ENCODE measurements around the gene FBXO34. TPM values are rescaled to one million over a fixed set of nuclear protein-coding genes. Genes with fewer than 3 reads are reported as not detected.

Gene FBXO34
- total RNA-seq, 4 donors from 2014 or later: 18.8 to 32.5 (median 21.8) TPM

DNA sequence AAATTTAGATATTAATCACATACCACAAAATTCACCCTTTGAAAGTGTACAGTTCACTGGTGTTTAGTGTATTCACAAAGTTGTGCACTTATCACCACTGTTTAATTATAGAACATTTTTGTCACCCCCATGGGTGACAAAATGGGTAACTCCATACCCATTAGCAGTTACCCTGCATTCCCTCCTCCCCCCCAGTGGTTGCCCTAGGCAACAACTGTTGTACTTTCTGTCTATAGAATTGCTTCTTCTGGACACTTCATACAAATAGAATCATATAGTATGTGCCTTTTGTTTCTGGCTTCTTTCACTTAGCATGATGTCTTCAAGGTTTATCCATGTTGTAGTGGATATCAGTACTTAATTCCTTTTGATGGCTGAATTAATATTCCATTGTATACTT, 52.7 kb downstream of the FBXO34 start:
- H3K27me3 ChIP-seq: no peaks in the 10 kb centered on the region
- H3K4me3 ChIP-seq: no peak overlapping the region
- TF ChIP-seq, protein P1, sequence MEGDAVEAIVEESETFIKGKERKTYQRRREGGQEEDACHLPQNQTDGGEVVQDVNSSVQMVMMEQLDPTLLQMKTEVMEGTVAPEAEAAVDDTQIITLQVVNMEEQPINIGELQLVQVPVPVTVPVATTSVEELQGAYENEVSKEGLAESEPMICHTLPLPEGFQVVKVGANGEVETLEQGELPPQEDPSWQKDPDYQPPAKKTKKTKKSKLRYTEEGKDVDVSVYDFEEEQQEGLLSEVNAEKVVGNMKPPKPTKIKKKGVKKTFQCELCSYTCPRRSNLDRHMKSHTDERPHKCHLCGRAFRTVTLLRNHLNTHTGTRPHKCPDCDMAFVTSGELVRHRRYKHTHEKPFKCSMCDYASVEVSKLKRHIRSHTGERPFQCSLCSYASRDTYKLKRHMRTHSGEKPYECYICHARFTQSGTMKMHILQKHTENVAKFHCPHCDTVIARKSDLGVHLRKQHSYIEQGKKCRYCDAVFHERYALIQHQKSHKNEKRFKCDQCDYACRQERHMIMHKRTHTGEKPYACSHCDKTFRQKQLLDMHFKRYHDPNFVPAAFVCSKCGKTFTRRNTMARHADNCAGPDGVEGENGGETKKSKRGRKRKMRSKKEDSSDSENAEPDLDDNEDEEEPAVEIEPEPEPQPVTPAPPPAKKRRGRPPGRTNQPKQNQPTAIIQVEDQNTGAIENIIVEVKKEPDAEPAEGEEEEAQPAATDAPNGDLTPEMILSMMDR (IDR thresholded peaks at IDR 0.05): no peak
- TF ChIP-seq POLR2AphosphoS5 (IDR thresholded peaks at IDR 0.05) (no peak), EP300 (IDR thresholded peaks at IDR 0.05) (no peak), POLR2A (IDR thresholded peaks at IDR 0.05) (no peak)
- H3K4me1 ChIP-seq: peaks cover 0 to 20% (median 0%) of the 10 kb centered on the region in 3 donors
- no peak overlapping the region for H3K27ac ChIP-seq
- no peaks in the 10 kb centered on the region for H3K9me3 ChIP-seq
- H3K36me3 ChIP-seq: no peaks in the 10 kb centered on the region
- no peak for ATAC-seq

DNA sequence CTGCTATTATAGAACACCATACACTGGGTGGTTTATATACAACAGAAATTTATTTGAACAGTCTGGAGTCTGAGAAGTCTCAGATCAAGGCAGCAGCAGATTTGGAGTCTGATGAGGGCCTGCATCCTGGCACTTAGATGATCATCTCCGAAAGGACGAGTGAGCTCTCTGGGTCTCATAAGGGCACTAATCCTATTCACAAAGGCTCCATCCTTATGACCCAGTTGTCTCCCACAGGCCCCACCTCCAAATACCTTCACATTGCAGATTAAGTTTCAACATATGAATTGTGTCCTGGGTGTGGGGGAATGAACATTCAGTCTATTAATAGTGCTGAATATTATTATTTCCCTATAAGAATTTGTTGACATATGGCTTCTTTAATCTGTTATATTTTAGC, 53.6 kb downstream of the FBXO34 start:
- 47 to 100% methylated on average over 2 of the region's 2 CpGs for WGBS, 2 donors (ENCODE audit: low coverage in 1 of 2)
- no peak for ATAC-seq
- Histone ChIP-seq H3K4me1 (peaks cover 0 to 30% (median 3%) of the 10 kb centered on the region in 3 donors), H3K9me3 (no peaks in the 10 kb centered on the region), H3K36me3 (no peaks in the 10 kb centered on the region), H3K27me3 (no peaks in the 10 kb centered on the region), H3K4me3 (no peak overlapping the region), H3K27ac (no peak overlapping the region)
- no peak for TF ChIP-seq POLR2AphosphoS5 (IDR thresholded peaks at IDR 0.05)
- no peak for TF ChIP-seq POLR2A (IDR thresholded peaks at IDR 0.05)
- TF ChIP-seq, protein P1 (IDR thresholded peaks at IDR 0.05): no peak
- no peak for TF ChIP-seq EP300 (IDR thresholded peaks at IDR 0.05)

DNA sequence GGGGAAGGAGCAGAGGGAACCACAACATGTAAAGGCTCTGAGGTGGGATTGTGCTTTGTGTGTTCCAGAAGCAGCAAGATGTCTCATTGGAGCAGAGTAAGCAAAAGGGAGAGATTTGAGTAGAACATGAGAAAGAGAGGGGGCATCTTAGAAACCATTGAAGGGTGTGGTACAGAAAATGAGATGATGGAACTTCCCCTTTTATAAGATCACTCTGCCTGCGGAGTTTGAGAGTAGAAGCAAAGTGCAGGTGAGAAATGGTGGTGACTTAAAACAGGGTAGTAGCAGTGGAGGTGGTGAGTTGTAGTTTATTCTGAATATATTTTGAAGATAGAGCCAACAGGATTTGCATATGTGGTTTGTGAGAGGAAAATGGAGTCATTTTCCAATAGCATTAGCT, 56.0 kb downstream of the FBXO34 start:
- no peak overlapping the region for H3K4me3 ChIP-seq
- no peak overlapping the region for H3K27ac ChIP-seq
- peaks cover 0 to 44% (median 4%) of the 10 kb centered on the region in 3 donors for H3K4me1 ChIP-seq
- no peaks in the 10 kb centered on the region for H3K36me3 ChIP-seq
- H3K27me3 ChIP-seq: no peaks in the 10 kb centered on the region
- no peaks in the 10 kb centered on the region for H3K9me3 ChIP-seq
- no peak for ATAC-seq
- WGBS, 2 donors (ENCODE audit: low coverage in 1 of 2): 75 to 100% methylated on average over 1 of the region's 1 CpG
- TF ChIP-seq POLR2AphosphoS5 (IDR thresholded peaks at IDR 0.05): no peak
- TF ChIP-seq, protein P1 (IDR thresholded peaks at IDR 0.05): no peak

DNA sequence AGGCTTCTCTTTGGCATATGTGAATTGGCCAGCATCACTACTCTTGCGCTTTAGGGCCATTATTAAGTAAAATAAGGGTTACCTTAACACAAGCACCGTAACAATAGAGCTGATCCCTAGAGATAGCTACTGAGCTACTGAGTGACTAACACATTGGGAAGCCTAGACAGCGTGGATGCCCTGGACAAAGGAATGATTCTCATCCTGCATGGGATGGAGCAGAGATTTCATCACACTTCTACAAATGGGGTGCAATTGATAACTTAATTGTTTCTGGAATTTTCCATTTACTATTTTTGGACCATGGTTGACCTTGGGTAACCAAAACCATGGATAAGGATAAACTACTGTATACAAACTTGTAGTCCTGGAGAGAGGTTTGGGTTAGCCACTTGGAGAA, 57.1 kb downstream of the FBXO34 start:
- 47 to 78% methylated on average over 3 of the region's 3 CpGs for WGBS, 2 donors (ENCODE audit: low coverage in 1 of 2)

DNA sequence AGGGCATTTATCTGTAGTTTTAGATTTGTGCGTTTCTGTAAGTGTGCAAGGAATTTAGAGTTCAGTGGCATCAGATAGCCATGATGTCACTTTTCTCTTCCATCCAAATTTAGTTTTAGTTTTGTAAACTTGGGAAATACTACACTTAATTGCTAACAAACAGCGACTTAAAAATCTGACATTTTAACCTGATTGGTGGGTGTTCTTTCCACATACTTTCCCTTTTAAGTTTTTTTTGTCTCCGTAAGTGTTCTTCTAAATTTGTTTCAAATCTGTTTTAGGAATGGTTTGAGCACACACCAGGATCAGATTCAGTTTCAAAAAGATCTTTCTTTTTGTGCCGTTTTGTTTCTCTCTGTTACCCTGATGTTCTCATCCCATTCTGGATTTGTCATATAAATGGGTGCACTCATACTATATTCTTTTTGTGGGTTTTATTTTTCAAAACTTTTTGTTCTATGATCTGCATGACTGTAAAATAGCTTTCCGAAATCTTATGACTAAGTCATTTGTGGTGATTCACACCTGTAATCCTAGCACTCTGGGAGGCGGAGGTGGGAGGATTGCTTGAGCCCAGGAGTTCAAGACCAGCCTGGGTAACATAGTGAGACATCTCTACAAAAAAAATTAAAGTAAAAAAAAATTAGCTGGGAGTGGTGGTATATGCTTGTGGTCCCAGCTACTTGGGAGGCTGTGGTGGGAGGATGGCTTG, 58.9 kb downstream of the FBXO34 start:
- Histone ChIP-seq H3K9me3 (no peaks in the 10 kb centered on the region), H3K4me1 (peaks cover 0 to 72% (median 10%) of the 10 kb centered on the region in 3 donors), H3K27me3 (no peaks in the 10 kb centered on the region), H3K36me3 (no peaks in the 10 kb centered on the region), H3K27ac (peak overlapping the region in 1 of 4 donors; percentile 37), H3K4me3 (no peak overlapping the region)
- WGBS, 2 donors (ENCODE audit: low coverage in 1 of 2): 45 to 79% methylated on average over 5 to 6 of the region's 6 CpGs
- no peak for ATAC-seq
- TF ChIP-seq, protein P1 (IDR thresholded peaks at IDR 0.05): no peak
- TF ChIP-seq POLR2AphosphoS5 (IDR thresholded peaks at IDR 0.05): no peak
- no peak for TF ChIP-seq EP300 (IDR thresholded peaks at IDR 0.05)
- TF ChIP-seq POLR2A (IDR thresholded peaks at IDR 0.05): no peak

More for the DNA sequence above, 57.1 kb downstream of the FBXO34 start:
- no peak overlapping the region for H3K4me3 ChIP-seq
- no peaks in the 10 kb centered on the region for H3K36me3 ChIP-seq
- ATAC-seq: no peak
- no peak for TF ChIP-seq POLR2A (IDR thresholded peaks at IDR 0.05)
- TF ChIP-seq, protein P1 (IDR thresholded peaks at IDR 0.05): no peak
- no peaks in the 10 kb centered on the region for H3K27me3 ChIP-seq
- peaks cover 0 to 55% (median 4%) of the 10 kb centered on the region in 3 donors for H3K4me1 ChIP-seq
- no peak overlapping the region for H3K27ac ChIP-seq
- no peaks in the 10 kb centered on the region for H3K9me3 ChIP-seq
